ENCODE results near the gene COQ6. TPM values are rescaled to one million over a fixed set of nuclear protein-coding genes. Genes with fewer than 3 reads are reported as not detected.
"Not testable (repeated sequence)": the region's sequence is repeated elsewhere in the genome, so short reads cannot be mapped to it uniquely, and the experiment has no call there.

The COQ6 gene
- polyA plus RNA-seq, 1 donor (not counting 4 experiments of a cell fraction or from before 2014, with no cell fraction given): 28.4 TPM

- no peaks in the 10 kb centered on the region for H3K9me1 ChIP-seq (ENCODE audit: control insufficient read depth, extremely low read depth, insufficient read depth, low read length)
- no peaks in the 10 kb centered on the region for H3K9me3 ChIP-seq (ENCODE audit: control insufficient read depth, low read depth, low read length)
- H3K27me3 ChIP-seq (ENCODE audit: control insufficient read depth, extremely low read depth, insufficient read depth, low read length): no peaks in the 10 kb centered on the region
- no peak overlapping the region for H3K27ac ChIP-seq (ENCODE audit: control insufficient read depth, insufficient read depth, low read length)
- no peak overlapping the region for H2AFZ ChIP-seq (ENCODE audit: control insufficient read depth, low read length)
- no peak overlapping the region for H3K9ac ChIP-seq (ENCODE audit: control insufficient read depth, extremely low read depth, insufficient read depth, low read length)
- no peaks in the 10 kb centered on the region for H3K79me2 ChIP-seq (ENCODE audit: control insufficient read depth, insufficient read depth, low read length)
- H3K4me2 ChIP-seq (ENCODE audit: control insufficient read depth, extremely low read depth, insufficient read depth, low read depth, low read length): no peak overlapping the region
- H3K36me3 ChIP-seq (ENCODE audit: control insufficient read depth in 2 of 2, extremely low read depth in 1 of 2, insufficient read depth in 2 of 2, low read length in 2 of 2): peaks cover 3 to 6% of the 10 kb centered on the region in 2 experiments
- FAIRE-seq (no peak), DNase-seq (ENCODE audit: low read depth, low spot score) (no peak)
- dilution Hi-C loops (cut with MboI; ENCODE audit: extremely low pct_ligation_motif_present, low sequenced_read_pairs): no loop called here
- no peak overlapping the region for H3K4me3 ChIP-seq (ENCODE audit: control insufficient read depth in 2 of 3, extremely low read depth in 1 of 3, insufficient read depth in 2 of 3, low read depth in 1 of 3, low read length in 3 of 3)
- TF ChIP-seq EZH2 (IDR thresholded peaks at IDR 0.05; ENCODE audit: low read length) (no peak), CTCF (optimal IDR thresholded peaks at IDR 0.05 in 1 of 3, IDR thresholded peaks at IDR 0.05 in 1 of 3, conservative IDR thresholded peaks at IDR 0.05 in 1 of 3; ENCODE audit: extremely low read depth in 1 of 3, insufficient read depth in 2 of 3, low read length in 3 of 3) (no peak)
- no peaks in the 10 kb centered on the region for H4K20me1 ChIP-seq (ENCODE audit: control insufficient read depth, extremely low read depth, insufficient read depth, low read length)
- H3K4me1 ChIP-seq (ENCODE audit: control insufficient read depth, extremely low read depth, insufficient read depth, low read length): no peaks in the 10 kb centered on the region
Observed at GRCh38 chr14:73997944-73998447, 47.9 kb downstream of the COQ6 start.

GRCh38 chr14:73998726-73999125, 48.6 kb downstream of the COQ6 start:
- H3K9ac ChIP-seq (ENCODE audit: control insufficient read depth, extremely low read depth, insufficient read depth, low read length): no peak overlapping the region
- no peaks in the 10 kb centered on the region for H3K9me1 ChIP-seq (ENCODE audit: control insufficient read depth, extremely low read depth, insufficient read depth, low read length)
- no peaks in the 10 kb centered on the region for H3K79me2 ChIP-seq (ENCODE audit: control insufficient read depth, insufficient read depth, low read length)
- H3K4me1 ChIP-seq (ENCODE audit: control insufficient read depth, extremely low read depth, insufficient read depth, low read length): no peaks in the 10 kb centered on the region
- H3K36me3 ChIP-seq (ENCODE audit: control insufficient read depth in 2 of 2, extremely low read depth in 1 of 2, insufficient read depth in 2 of 2, low read length in 2 of 2): peaks cover 0 to 6% of the 10 kb centered on the region in 2 experiments
- H3K27ac ChIP-seq (ENCODE audit: control insufficient read depth, insufficient read depth, low read length): no peak overlapping the region
- TF ChIP-seq EZH2 (IDR thresholded peaks at IDR 0.05; ENCODE audit: low read length): no peak
- no peak for TF ChIP-seq CTCF (optimal IDR thresholded peaks at IDR 0.05 in 1 of 3, IDR thresholded peaks at IDR 0.05 in 1 of 3, conservative IDR thresholded peaks at IDR 0.05 in 1 of 3; ENCODE audit: extremely low read depth in 1 of 3, insufficient read depth in 2 of 3, low read length in 3 of 3)
- no peaks in the 10 kb centered on the region for H3K9me3 ChIP-seq (ENCODE audit: control insufficient read depth, low read depth, low read length)
- no peaks in the 10 kb centered on the region for H3K27me3 ChIP-seq (ENCODE audit: control insufficient read depth, extremely low read depth, insufficient read depth, low read length)
- no peaks in the 10 kb centered on the region for H4K20me1 ChIP-seq (ENCODE audit: control insufficient read depth, extremely low read depth, insufficient read depth, low read length)
- H3K4me3 ChIP-seq (ENCODE audit: control insufficient read depth in 2 of 3, extremely low read depth in 1 of 3, insufficient read depth in 2 of 3, low read depth in 1 of 3, low read length in 3 of 3): no peak overlapping the region
- DNase-seq (ENCODE audit: low read depth, low spot score): no peak
- no peak overlapping the region for H2AFZ ChIP-seq (ENCODE audit: control insufficient read depth, low read length)
- no peak for FAIRE-seq
- H3K4me2 ChIP-seq (ENCODE audit: control insufficient read depth, extremely low read depth, insufficient read depth, low read depth, low read length): no peak overlapping the region
- dilution Hi-C loops (cut with MboI; ENCODE audit: extremely low pct_ligation_motif_present, low sequenced_read_pairs): no loop called here

GRCh38 chr14:74005664-74006063, 55.6 kb downstream of the COQ6 start:
- H3K27ac ChIP-seq (ENCODE audit: control insufficient read depth, insufficient read depth, low read length); H3K9me3 ChIP-seq (ENCODE audit: control insufficient read depth, low read depth, low read length); H2AFZ ChIP-seq (ENCODE audit: control insufficient read depth, low read length); H3K36me3 ChIP-seq (ENCODE audit: control insufficient read depth in 2 of 2, extremely low read depth in 1 of 2, insufficient read depth in 2 of 2, low read length in 2 of 2); H3K4me1 ChIP-seq (ENCODE audit: control insufficient read depth, extremely low read depth, insufficient read depth, low read length); H3K27me3 ChIP-seq (ENCODE audit: control insufficient read depth, extremely low read depth, insufficient read depth, low read length); H3K4me3 ChIP-seq (ENCODE audit: control insufficient read depth in 2 of 3, extremely low read depth in 1 of 3, insufficient read depth in 2 of 3, low read depth in 1 of 3, low read length in 3 of 3); H3K9ac ChIP-seq (ENCODE audit: control insufficient read depth, extremely low read depth, insufficient read depth, low read length); H3K79me2 ChIP-seq (ENCODE audit: control insufficient read depth, insufficient read depth, low read length); FAIRE-seq; H3K4me2 ChIP-seq (ENCODE audit: control insufficient read depth, extremely low read depth, insufficient read depth, low read depth, low read length); DNase-seq (ENCODE audit: low read depth, low spot score); dilution Hi-C loops (cut with MboI; ENCODE audit: extremely low pct_ligation_motif_present, low sequenced_read_pairs); H4K20me1 ChIP-seq (ENCODE audit: control insufficient read depth, extremely low read depth, insufficient read depth, low read length); H3K9me1 ChIP-seq (ENCODE audit: control insufficient read depth, extremely low read depth, insufficient read depth, low read length): not testable (repeated sequence)

Data from keratinocyte (primary cell).